CD4-positive, alpha-beta T cell treated with Interferon alpha-2 for 1 hour (primary cell): ENCODE results near the gene RSPO1.
"Not testable (repeated sequence)": the region's sequence is repeated elsewhere in the genome, so short reads cannot be mapped to it uniquely, and the experiment has no call there.

Experiments used
- DNase-seq, 2 donors: peaks; one replicate each; pipeline ENCODE4 v3.0.0-alpha.2; 2020 to 2022

The RSPO1 gene

DNA sequence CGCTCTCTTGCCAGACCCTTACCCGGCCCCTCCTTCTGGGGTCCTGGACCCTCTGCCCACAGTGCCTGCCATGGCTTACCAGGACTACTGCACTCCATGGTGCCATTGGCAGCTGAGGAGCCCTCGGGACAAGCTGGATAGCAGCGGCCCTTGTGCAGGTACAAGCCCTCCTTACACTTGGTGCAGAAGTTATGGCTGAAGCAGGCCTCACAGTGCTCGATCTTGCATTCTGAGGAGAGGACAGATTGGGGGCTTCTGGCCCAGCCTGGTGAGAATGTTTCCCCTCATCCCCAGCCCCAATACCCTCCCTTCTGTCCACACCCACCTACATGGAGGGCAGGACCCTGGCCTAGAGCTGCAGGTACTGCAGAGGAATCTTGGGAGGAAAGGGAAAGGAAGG, 20.6 kb downstream of the RSPO1 start:
- no peak for DNase-seq

DNA sequence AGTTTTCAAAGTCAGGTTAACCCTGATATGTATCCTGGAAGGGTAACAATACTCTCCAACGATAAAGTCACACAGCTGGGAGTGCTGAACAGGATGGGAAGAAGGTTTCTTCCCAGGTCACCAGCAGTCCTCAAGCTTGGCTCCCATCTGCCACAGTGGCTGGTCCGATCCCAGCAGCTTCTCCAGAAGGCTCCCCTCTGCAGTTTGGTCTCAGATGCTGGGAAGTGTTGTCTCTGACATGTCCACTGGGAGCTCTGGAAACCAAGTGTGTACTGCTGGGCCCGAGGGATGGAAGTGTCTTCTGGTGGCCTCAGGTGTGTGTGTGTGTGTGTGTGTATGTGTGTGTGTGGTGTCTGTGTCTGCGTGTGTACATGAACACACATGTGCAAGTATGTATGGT, 22.5 kb downstream of the RSPO1 start:
- DNase-seq = no peak

DNA sequence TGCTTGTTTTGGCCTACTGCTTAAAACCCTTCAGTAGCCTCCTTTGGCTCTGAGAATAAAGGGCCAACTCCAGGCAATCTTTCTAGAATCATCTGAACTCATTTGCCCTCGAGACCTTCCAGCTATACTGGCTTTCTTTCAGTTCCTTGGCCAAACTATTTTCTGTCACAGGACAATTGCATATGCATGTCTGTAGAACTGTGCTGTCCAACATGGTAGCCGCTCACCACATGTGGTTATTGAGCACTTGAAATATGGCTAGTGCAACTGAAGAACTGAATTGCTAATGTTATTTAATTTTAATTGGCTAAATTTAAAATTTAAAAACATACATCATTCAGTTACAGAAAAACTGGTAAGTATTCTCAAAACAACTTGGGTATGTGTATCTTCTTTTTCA, 24.7 kb downstream of the RSPO1 start:
- DNase-seq = no peak

DNA sequence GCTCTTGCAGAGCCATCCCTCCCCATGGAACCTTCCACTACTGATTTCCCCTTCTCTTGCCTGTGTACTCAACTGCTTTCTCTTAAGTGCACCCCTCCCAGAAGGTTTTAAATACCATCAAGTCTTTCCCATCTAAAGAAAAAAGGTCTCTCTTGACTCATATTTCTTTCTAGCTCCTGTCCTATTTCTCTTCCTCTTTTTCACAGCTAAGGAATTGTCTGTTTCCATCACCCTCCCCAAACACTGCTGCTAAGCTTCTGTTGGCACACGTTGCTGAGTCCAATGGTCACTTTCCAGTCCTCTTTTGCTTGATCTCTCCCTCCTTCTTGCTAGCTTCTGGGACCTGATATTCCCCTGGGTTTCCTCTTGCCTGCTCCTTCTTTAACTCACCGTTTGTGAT, 25.7 kb downstream of the RSPO1 start:
- DNase-seq = no peak

DNA sequence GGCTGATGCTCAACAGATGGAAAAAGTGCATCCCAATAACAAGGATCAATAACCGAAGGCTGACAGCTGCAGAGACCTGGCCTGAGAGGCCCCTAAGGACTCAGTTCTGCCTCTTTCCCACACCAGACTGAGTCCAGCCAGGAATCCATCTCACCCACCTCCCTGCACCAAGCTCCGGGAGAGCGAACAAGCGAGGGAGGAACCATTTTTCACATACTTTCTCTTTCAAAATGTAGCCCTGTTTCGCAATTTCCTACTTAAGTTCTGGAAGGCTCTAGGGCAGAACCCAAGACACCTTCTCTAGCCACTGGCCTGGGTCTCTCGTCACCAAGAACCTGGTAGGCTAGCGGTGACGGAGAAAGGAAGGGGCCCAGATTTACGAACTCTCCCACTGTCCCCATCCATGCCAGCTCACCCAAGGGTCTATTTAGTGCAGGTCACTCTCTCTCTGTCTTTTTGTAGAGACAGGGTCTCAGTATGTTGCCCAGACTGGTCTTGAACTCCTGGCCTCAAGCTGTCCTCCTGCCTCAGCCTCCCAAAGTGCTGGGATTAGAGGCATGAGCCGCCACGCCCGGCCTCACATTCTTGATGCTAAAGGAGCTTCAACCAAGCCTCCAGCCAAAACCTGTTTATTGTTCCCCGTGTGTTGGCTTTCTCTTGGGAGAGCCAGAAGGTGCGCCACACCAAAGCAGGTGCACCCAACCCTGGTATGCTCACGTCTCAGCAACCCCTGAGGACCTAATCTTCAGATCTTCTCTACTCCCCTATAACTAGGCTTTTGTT, 28.0 kb downstream of the RSPO1 start:
- no peak for DNase-seq

DNA sequence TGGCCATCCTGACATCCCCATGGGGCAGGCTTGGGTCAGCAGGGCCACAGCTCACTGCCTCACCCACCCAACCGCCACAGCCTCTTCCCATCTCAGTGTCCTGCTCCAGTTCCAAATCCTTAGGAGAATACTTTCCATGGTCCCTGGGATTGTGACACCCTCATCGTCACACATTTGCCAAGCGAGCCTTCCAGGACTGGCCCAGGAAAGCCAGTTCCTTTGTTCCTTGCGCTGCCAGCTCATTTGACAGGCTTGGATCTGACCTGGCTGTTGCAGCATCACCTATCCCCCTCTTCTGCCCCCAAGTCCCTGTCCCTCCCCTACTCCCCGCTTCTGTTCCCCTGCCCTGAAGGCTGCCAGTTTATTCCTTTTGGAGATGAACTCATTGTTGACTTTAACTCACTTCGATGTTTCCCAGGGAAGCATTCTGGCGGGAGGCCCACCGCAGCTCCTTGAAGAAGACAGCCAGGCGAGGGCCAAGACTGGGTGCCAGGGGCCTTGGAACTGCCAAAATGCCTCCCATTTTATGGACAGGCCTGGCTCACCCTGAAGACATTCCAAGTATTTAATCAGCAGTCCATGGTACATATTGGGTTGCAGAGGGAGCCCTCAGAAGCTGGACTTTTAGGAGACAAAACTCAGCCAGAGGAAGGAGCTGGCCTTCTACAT, 28.8 kb downstream of the RSPO1 start:
- DNase-seq = no peak

DNA sequence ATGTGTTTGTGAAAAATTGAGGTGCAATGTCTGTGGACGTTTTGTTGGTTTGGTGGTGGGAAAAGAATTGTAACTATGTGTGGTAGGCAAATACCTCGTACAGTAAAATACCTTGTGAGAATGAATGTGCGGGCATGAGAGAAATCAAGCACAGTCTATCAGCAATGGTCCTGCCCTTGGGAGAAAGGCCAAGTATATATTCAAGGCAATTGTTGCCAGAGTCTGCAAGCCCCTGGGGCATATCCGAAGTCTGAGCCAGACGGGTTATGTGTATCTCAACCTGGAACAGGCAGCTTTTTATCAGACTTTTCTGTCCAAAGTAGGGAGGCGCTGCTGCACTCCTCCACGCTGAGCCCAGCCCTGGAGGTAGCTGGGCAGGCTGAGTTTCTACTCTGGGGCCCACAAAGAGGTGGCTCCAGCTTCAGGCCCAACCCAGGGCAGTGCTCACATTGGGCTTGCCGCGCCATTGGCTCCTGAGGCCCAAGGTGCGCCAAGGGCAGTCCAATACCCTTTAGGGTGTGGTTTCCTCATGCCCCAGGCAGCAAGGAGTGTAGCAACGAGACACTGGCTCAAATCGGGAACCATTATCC, 29.5 kb downstream of the RSPO1 start:
- DNase-seq = no peak

DNA sequence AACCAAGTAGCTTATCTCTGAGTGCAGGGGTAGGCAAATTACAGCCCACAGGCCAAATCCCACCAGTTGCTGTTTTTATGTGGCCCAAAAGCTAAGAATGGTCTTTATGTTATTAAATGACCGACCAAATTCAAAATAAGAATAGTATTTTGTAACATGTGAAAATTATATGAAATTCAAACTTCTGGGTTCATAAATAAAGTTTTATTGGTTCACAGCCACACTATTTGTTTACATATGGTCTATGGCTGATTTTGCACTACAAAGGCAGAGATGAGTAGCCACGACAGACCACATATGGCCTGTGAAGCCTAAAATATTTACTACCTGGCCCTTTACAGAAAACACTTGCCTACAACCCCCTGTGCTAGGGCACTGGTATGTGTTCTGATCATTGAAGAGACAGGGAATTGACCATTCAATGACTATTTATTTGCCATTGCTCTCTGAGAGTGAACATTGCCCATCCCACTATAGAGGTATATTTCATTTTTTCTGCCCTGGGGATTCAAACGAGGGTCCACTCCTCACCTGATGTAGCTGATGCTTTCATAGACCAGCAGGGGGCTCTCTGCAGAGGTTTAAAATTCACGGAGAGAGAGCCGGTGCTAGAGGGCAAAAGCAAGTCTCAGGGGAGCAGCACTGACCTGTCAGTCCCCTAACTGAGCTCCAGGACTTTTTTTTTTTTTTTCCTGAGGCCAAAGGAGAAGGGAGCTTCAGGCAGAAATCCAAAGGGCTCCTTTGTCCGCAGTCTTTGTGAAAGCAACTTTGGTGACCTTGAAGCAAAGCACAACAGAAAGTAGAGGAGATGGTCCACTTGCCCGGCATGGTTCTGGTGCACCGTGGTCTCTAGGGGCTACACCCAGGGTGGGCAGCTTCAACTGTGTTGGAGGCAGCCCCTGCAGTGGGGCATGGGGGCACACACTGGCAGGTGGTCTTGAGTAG, 31.7 kb downstream of the RSPO1 start:
- peak; percentile 35 to 67 for DNase-seq

DNA sequence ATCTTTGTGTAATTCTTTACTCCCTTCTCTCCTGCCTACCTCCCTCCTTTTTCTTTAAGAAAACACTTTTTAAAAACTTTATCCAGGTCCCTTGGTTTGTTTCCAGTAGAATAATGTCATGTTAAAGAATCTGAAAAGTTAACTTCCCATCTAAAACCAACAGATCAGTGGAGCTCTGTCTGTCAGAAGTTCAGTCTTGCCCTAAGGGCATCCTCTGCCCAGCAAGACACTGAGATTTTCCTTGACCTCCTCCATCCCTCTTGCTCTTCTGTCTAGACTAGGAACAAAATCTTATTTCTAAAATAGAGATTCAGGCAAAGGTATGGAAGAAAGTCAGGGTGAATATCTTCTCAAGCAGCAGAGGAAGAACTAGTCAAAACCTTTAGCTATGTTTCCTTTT, 33.3 kb downstream of the RSPO1 start:
- no peak for DNase-seq

DNA sequence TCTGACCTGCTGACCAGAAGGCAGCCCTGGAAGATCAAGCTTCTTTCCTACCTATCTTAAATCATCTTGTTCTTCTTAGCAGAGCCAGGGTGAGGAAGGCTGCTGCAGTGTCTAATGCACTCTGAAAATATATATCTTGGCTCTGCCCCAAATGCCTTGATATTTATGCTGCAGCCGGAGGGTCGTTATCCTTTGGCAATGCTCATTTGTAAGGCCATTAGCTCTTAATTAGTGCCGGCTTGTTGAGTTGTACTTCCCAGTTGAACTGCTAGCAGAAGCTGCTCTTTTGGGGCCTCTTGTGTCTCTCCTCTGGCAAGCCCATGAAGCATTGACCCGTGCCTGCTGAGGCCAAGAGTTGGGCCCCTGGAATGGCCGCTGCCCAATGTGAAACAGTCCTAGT, 34.8 kb downstream of the RSPO1 start:
- no peak for DNase-seq

DNA sequence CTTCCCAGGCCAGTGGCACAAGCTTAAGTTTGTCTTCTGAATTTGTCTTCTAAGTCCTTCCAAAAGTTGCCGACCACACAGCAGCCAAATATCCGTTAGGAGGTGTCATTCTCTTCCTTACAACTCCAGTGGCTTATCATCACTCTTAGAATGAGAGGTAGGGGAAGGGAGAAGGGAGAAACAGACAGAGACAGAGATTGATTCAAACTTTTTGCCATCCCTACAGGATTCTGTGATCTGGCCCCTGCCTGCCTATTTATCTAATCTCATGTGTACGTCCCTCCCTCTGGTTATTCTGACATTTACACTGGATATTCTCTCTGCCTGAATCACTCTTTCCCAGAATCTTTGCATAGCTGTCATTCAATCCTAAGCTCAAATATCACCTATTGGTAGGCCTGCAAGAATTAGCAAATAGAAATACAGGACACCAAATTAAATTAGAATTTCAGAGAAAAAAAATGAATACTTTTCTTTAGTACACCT, 38.5 kb downstream of the RSPO1 start:
- DNase-seq = no peak

DNA sequence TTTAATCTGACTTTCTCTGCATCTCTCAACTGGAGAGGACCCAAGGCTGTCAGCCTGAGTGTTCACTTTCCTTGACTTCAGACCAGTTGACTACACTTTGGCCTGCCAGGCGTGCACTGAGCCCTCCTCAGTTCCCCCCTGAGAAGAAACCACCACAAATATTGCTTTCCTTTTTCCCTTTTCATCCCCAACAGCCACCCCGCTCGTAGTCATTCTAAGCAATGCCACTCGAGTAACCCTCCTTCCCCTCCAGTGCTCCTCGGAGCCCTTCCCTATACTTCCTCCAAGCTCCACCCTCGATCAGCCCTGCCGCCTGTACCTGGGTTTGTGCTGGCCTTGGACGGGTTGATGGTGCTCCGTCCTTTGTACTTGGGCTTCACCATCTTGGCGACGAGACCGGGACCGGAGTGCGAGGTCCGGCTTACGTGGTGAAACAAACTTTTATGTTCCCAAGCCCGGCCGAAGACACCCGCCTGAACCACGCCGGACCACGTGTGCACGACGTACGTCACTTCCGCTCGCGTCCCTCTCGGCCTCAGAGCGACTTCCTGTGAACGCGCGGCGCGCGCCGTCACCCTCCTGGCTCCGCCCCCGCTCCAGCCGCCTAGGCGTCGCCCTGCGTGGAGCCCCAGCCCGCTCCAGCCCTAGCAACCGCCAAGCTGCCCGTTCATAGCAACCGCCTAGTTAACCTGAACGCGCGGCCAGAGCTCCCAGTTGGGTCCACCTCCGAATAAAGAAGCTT, 39.1 kb downstream of the RSPO1 start, which contains the start of gene GNL2:
Gene GNL2, minus strand, starts transcription at position 498 of the 742 bp plus-strand sequence. Its CDS starts 115 bp downstream, at position 383.
- peak; percentile 97 for DNase-seq

DNA sequence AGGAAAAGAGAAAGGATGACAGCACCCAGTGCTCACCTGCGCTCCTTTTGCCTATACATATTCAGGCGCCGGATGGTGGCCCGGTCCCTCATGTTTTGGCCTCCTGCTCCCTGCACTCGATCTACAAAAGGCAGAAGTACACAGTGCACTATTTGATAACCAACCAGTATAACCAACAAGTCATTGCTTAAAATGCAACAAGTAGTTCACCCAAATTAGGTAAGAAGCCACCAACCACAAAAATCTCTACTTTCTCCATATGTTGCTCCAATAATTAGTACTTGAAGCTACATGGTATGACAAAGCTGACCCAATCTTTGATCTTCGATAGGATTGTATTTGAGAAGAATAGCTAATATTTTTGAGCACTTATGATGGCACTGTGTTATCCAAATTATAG, 41.0 kb downstream of the RSPO1 start:
- no peak for DNase-seq

DNA sequence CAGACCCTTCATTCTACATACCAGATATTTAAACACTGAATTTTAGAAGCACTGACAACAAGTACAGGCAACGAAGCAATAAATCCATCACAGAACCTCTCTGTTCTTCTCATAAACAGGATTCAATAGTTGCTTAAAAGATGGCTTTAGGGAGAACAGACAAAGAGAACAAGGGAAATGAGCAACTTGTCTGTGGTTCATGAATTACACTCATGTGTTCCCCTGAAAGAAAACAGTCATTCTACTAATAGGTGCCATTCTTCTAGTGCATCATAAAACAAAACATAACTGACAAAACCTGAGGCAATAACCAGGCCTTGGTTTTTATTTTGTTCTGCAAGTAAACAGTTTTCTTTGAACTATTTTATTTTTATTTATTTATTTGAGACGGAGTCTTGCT, 45.8 kb downstream of the RSPO1 start:
- DNase-seq = no peak

DNA sequence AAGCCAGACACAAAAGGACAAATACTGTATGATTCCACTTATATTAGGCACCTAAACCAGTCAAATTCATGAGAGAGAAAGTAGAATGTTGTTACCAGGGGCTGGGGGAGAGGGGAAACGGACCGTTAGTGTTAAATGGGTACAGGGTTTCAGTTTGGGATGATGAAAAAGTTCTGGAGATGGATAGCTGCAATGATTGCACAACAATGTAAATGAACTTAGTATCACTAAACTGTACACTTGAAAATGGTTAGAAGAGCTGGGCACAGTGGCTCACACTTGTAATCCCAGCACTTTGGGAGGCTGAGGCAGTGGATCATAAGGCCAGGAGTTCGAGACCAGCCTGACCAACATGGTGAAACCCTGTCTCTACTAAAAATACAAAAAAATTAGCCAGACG, 50.1 kb downstream of the RSPO1 start:
- not testable (repeated sequence) for DNase-seq

DNA sequence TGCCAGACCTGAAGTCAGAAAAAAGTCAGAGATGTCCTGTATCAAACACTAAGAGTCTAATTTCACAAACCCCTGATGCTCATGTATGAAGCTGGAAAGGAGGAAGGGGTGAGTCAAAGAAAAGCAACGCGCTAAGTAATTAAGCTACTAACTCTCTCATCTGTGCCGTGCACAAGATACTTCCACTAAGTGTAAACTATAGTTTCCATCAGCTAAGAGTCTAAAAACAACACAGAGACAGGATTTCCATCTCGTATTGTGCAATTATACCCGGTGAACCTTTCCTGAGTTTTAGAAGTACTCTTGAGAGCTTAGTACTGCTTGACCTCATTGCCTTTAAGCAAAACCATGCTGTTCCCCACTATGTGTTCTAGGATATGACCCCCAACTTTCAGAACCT, 59.0 kb downstream of the RSPO1 start:
- DNase-seq = no peak

DNA sequence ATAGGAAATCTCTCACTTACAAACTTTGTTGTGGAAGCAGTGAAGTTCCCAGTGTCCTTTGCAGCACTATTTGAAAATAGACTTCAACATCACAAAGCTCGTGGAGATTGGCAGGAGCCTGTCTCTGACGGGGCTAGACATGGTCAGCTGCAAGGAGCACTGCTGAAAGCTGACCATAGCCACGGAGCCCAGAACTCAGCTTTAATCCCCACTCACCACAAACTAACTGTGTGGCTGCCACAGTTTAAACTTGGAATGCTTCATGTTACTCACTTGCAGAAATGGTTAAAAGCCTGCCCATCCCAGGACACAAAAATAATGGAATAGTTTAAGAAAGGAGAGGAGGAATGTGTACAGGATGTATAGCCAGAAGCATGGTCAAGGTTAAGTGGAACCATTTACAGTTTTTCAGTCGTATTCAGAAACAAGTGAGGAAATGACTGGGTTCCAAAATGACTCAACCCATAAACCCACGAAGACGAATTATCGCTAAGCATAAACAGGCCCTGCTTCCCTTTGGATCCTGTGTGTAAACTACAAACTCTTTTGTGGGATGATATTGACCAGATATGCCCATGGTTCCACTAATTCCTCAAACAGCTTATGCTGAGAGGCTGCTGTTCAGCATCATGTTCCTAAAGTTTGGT, 59.7 kb downstream of the RSPO1 start:
- no peak for DNase-seq

DNA sequence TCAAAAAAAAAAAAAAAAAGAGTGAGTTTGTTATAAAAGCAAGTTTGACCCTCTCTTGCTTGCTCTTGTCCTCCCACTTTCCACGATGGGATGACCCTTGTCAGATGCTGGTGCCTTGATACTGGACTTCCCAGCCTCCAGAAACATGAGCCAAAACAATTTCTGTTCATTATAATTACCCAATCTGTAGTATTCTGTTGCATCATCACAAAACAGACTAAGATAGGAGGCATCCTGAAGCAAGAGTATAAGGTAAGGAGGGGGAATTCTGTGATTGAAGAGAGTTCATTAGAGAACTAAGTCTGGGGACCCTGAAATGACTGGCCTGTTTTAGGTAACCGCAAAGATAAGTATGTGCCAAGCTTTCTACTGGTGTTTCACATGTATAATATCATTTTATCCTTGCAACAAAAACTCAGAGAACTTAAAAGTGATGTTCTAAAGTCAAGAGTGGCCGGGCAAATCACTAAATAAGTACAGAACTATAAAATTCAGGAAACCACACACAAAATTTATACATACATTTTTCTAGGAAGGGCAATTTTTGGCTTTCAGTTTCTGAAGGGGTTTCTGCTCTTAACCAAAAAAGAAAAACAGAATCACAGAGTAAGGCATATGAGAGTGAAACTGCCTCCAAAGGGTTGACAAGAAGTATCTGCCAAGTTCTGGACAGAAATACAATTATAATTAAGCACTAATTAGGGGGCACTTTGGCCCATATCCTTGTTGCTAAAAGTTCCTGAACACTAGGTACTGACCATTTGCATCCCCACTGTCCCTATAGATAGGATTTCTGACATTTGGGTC, 64.0 kb downstream of the RSPO1 start:
- DNase-seq = no peak

DNA sequence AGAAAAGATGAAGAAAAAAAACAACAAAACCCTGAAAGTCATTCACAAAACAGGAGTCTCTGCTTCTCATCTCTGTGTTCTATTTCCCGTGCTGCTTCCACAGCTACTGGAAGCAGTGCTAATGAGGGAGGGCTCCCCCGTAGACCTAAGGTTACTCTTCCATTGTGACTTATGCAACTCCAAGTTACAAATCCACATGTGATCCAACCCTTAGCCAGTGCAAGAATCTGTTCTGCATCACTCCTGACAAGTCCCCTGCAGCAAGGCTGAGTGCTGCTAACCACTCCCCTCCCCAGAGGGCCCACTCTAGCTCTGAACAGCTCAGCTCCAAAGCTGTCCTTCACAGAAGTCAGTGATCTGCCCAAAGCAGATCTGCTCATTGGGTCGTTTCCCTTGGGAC, 67.7 kb downstream of the RSPO1 start:
- DNase-seq = no peak

DNA sequence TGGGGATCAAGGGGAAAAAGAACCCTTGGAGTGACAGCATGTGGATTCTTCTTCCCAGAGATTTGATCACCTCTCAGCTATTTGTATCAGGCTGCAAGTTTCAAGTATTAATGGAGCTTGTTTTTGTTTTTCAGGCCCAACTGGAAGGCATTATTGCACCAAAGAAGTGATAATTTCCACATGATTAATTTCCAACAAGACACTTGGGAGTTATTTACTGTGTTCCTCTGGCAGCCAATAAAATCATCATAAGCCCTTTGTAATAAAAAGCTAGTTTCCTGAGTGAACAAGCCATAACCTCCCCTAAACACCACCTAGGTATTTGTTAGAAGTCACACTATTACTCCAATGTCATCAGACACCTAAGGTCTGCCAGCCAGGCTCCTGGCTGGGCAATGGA, 69.8 kb downstream of the RSPO1 start:
- DNase-seq = no peak

DNA sequence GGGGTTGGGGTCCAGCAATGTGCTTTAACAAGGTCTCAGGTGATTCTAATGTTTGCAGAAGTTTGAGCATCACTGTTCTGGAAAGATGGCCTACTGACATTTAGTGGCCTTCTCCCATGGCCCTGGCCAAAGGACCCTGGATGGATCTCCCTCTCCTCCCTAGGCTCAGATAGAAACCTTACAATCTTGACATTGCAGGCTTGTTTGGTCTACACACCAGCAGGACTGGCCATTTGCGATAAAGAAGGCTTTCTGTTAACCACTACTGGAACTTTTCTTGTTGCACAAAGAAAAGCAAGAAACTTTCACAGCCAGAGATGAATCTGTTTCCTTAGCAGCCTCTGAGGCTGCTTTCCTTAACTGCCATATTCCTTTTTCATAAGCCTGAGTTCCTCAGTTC, 71.7 kb downstream of the RSPO1 start:
- DNase-seq = no peak
